HFF-Myc (cell line): ENCODE measurements around the gene PRAMEF12.

ENCODE experiments used
- DNase-seq: peaks from one replicate; pipeline ENCODE4 v3.0.0-alpha.2; 2011; ENCODE audit warnings: low read depth; ENCODE audit errors: extremely low read depth
- H3K4me3 ChIP-seq: replicated peaks from 2 replicates; pipeline ENCODE4 v1.5.1; 2011; ENCODE audit warnings: low read depth, mild to moderate bottlenecking, control low read depth, low read length
- CTCF ChIP-seq: IDR thresholded peaks from 2 replicates; pipeline ENCODE4 v1.5.1; 2012; ENCODE audit warnings: mild to moderate bottlenecking, low read depth, low read length, control low read depth; ENCODE audit errors: missing control alignments

Gene PRAMEF12

GRCh38 chr1:12756768-12757413 lies 16.6 kb upstream of the PRAMEF12 start:
- no peak for DNase-seq
- H3K4me3 ChIP-seq: no peak overlapping the region
- TF ChIP-seq CTCF: no peak

GRCh38 chr1:12757836-12758235 lies 15.7 kb upstream of the PRAMEF12 start:
- no peak overlapping the region for H3K4me3 ChIP-seq
- no peak for DNase-seq
- TF ChIP-seq CTCF: no peak

GRCh38 chr1:12760256-12760795 lies 13.2 kb upstream of the PRAMEF12 start:
- H3K4me3 ChIP-seq: no peak overlapping the region
- TF ChIP-seq CTCF: no peak
- no peak for DNase-seq

GRCh38 chr1:12761781-12762180 lies 11.8 kb upstream of the PRAMEF12 start:
- TF ChIP-seq CTCF: no peak
- H3K4me3 ChIP-seq: no peak overlapping the region
- DNase-seq: no peak

DNA sequence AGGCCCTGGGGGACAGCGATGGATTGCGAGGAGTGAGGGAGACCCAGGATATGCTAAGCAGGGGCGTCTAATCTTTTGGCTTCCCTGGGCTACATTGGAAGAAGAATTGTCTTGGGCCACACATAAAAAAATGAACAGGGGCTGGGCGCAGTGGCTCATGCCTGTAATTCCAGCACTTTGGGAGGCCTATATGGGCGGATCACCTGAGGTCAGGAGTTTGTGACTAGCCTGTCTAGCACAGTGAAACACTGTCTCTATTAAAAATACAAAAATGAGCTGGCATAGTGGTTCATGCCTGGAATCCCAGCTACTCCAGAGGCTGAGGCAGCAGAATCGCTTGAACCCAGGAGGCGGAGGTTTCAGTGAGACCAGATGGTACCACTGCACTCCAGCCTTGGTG lies 10.8 kb upstream of the PRAMEF12 start:
- no peak for DNase-seq
- no peak for TF ChIP-seq CTCF

GRCh38 chr1:12763479-12763878 lies 10.1 kb upstream of the PRAMEF12 start:
- no peak overlapping the region for H3K4me3 ChIP-seq
- no peak for DNase-seq
- no peak for TF ChIP-seq CTCF

More for the DNA sequence above, 10.8 kb upstream of the PRAMEF12 start:
- no peak overlapping the region for H3K4me3 ChIP-seq

- no peak overlapping the region for H3K4me3 ChIP-seq
- DNase-seq: no peak
- no peak for TF ChIP-seq CTCF
Measured at GRCh38 chr1:12764016-12764415, 9.5 kb upstream of the PRAMEF12 start.
